DOHH2 (cell line): ENCODE measurements around the gene ZDHHC1.

Experiments
- H3F3A ChIP-seq: fragments of 200-600 bp; sonication (generic), shearing (Covaris generic); 2 replicates; pipeline ENCODE4 v1.6.0; 2016; ENCODE audit warnings: antibody characterized with exemption, mild to moderate bottlenecking; ENCODE audit not compliant: control insufficient read depth, insufficient read depth
- H3K27ac ChIP-seq: fragments of 200-600 bp; sonication (generic); 2 replicates; pipeline ENCODE4 v1.5.1; 2014; ENCODE audit warnings: low read depth, mild to moderate bottlenecking, low read length, moderate library complexity
- H3K27me3 ChIP-seq: fragments of 200-600 bp; sonication (generic); 2 replicates; pipeline ENCODE4 v1.6.1; 2014; ENCODE audit warnings: mild to moderate bottlenecking, low read length, mixed read lengths; ENCODE audit not compliant: control insufficient read depth
- H3K36me3 ChIP-seq: fragments of 200-600 bp; sonication (generic); 2 replicates; pipeline ENCODE4 v1.6.1; 2014; ENCODE audit warnings: mild to moderate bottlenecking, low read length, moderate library complexity, mixed read lengths; ENCODE audit not compliant: control insufficient read depth
- H3K4me1 ChIP-seq: fragments of 200-600 bp; sonication (generic); 2 replicates; pipeline ENCODE4 v1.6.1; 2014; ENCODE audit warnings: mild to moderate bottlenecking, low read length, mixed read lengths; ENCODE audit not compliant: control insufficient read depth
- H3K4me2 ChIP-seq: fragments of 200-600 bp; sonication (generic); 2 replicates; pipeline ENCODE4 v1.6.0; 2014; ENCODE audit warnings: mild to moderate bottlenecking, low read length, moderate library complexity
- H3K4me3 ChIP-seq: fragments of 200-600 bp; sonication (generic); 2 replicates; pipeline ENCODE4 v1.5.1; 2014; ENCODE audit warnings: mild to moderate bottlenecking, low read length, mixed read lengths
- H3K79me2 ChIP-seq: fragments of 200-600 bp; sonication (generic); 2 replicates; pipeline ENCODE4 v1.6.1; 2014; ENCODE audit warnings: mild to moderate bottlenecking, low read length, mixed read lengths; ENCODE audit not compliant: control insufficient read depth
- H3K9me2 ChIP-seq: fragments of 200-600 bp; sonication (generic); replicated peaks from 2 replicates; pipeline ENCODE4 v1.6.1; 2014; ENCODE audit warnings: mild to moderate bottlenecking, low read length, mixed read lengths; ENCODE audit not compliant: control insufficient read depth
- H3K9me3 ChIP-seq: fragments of 200-600 bp; sonication (generic); 2 replicates; pipeline ENCODE4 v1.6.1; 2014; ENCODE audit warnings: antibody characterized with exemption, low read length, mixed read lengths; ENCODE audit not compliant: control insufficient read depth, insufficient read depth
- H4K20me1 ChIP-seq: fragments of 200-600 bp; sonication (generic); 2 replicates; pipeline ENCODE4 v1.6.0; 2014; ENCODE audit warnings: low read depth, mild to moderate bottlenecking, antibody characterized with exemption, low read length, moderate library complexity; ENCODE audit not compliant: control insufficient read depth, insufficient read depth
- CTCF ChIP-seq: fragments of 200-600 bp; sonication (generic); IDR thresholded peaks from one replicate; pipeline ENCODE4 v1.5.1; 2014; ENCODE audit warnings: antibody characterized with exemption, mild to moderate bottlenecking, low read depth, low read length; ENCODE audit not compliant: poor library complexity, severe bottlenecking
- EZH2phosphoT487 ChIP-seq: fragments of 200-600 bp; sonication (generic); IDR thresholded peaks from 2 replicates; pipeline ENCODE4 v1.6.1; 2017; ENCODE audit warnings: borderline replicate concordance, mild to moderate bottlenecking, antibody characterized with exemption, low read length, moderate library complexity, mixed read lengths

Gene ZDHHC1

GRCh38 chr16:67424261-67424615 is 8.0 kb upstream of the ZDHHC1 start:
- no peak for TF ChIP-seq EZH2phosphoT487
- no peak for TF ChIP-seq CTCF
- H3K4me3 ChIP-seq, result no peak overlapping the region
- no peak overlapping the region for H3K27ac ChIP-seq
- no peak overlapping the region for H3K4me2 ChIP-seq
- no peaks in the 10 kb centered on the region for H3K79me2 ChIP-seq
- H3K36me3 ChIP-seq, result no peaks in the 10 kb centered on the region
- H3K9me2 ChIP-seq, result no peaks in the 10 kb centered on the region
- H3K27me3 ChIP-seq, result peaks cover 30% of the 10 kb centered on the region
- H3K9me3 ChIP-seq, result no peaks in the 10 kb centered on the region
- H4K20me1 ChIP-seq, result no peaks in the 10 kb centered on the region
- H3K4me1 ChIP-seq, result peaks cover 4% of the 10 kb centered on the region; the same call in 1 of the 2 replicates
- H3F3A ChIP-seq, result no peaks in the 10 kb centered on the region

DNA sequence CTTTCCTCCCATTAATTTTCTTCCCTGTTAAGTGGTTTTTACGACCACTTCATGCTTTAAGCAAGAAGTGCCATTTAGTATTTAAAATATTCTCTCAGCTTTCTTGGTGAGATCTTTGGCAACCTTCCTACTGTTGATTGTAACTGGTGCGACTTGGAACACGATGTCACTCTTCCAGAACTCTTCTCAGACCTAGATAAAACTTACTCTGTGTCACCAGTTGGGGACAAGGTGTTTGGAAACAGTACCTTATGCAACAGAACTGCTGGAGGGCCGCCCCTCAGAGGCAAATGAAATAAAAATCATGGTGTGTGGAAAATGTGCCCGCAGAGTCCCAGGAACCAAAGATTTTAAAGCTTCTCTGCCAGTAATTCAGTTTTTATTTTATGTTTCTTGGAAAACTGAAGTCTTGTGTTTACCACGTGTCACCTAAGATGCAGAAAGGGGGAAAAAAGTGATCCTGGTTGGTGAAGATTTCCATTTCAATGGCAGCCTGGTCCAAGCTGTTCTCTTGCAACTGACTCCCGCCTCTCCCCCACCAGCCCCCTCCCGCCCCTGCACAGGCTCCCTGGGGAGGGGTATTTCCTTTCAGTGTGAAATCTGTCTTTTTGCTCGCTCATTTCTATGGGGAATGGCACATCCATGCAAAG is 7.5 kb upstream of the ZDHHC1 start:
- Histone ChIP-seq H3F3A (no peaks in the 10 kb centered on the region), H3K27me3 (peaks cover 25% of the 10 kb centered on the region), H3K4me3 (no peak overlapping the region), H3K4me2 (no peak overlapping the region), H3K9me2 (no peaks in the 10 kb centered on the region), H4K20me1 (no peaks in the 10 kb centered on the region), H3K9me3 (no peaks in the 10 kb centered on the region), H3K4me1 (peaks cover 4% of the 10 kb centered on the region; the same call in 1 of the 2 replicates), H3K27ac (no peak overlapping the region), H3K36me3 (no peaks in the 10 kb centered on the region), H3K79me2 (no peaks in the 10 kb centered on the region)
- TF ChIP-seq CTCF (no peak), EZH2phosphoT487 (no peak)

- peaks cover 4% of the 10 kb centered on the region; the same call in 1 of the 2 replicates for H3K4me1 ChIP-seq
- peaks cover 23% of the 10 kb centered on the region for H3K27me3 ChIP-seq
- H3K36me3 ChIP-seq, result no peaks in the 10 kb centered on the region
- no peak overlapping the region for H3K4me3 ChIP-seq
- no peaks in the 10 kb centered on the region for H4K20me1 ChIP-seq
- no peak overlapping the region for H3K4me2 ChIP-seq
- no peaks in the 10 kb centered on the region for H3K9me3 ChIP-seq
- no peaks in the 10 kb centered on the region for H3K9me2 ChIP-seq
- TF ChIP-seq CTCF, result no peak
- no peak for TF ChIP-seq EZH2phosphoT487
- H3F3A ChIP-seq, result no peaks in the 10 kb centered on the region
- no peaks in the 10 kb centered on the region for H3K79me2 ChIP-seq
- H3K27ac ChIP-seq, result no peak overlapping the region
These were observed 6.7 kb upstream of the ZDHHC1 start for GRCh38 chr16:67423015-67423414.
